Fibroblast of pulmonary artery (primary cell): Measurements from ENCODE around the gene DPYD.

ENCODE experiments used
- DNase-seq: peaks from one replicate; pipeline ENCODE4 v3.0.0-alpha.2; 2010; ENCODE audit warnings: low read depth
- H3K4me3 ChIP-seq: replicated peaks from 2 replicates; pipeline ENCODE4 v1.5.1; 2011; ENCODE audit warnings: low read depth, mild to moderate bottlenecking, control low read depth, low read length, moderate library complexity
- CTCF ChIP-seq: IDR thresholded peaks from 2 replicates; pipeline ENCODE4 v1.5.1; 2011; ENCODE audit warnings: mild to moderate bottlenecking, control low read depth, low read length, inconsistent platforms; ENCODE audit errors: missing control alignments

DPYD gene

GRCh38 chr1:97174039-97174704, 746.7 kb downstream of the DPYD start:
- peak; percentile 7 for DNase-seq
- no peak overlapping the region for H3K4me3 ChIP-seq
- TF ChIP-seq CTCF = no peak

- no peak for TF ChIP-seq CTCF
- DNase-seq = no peak
- no peak overlapping the region for H3K4me3 ChIP-seq
Observed at GRCh38 chr1:97170300-97170699, 750.5 kb downstream of the DPYD start.

- DNase-seq = no peak
- no peak for TF ChIP-seq CTCF
- H3K4me3 ChIP-seq = no peak overlapping the region
Observed at GRCh38 chr1:97168056-97168455, 752.8 kb downstream of the DPYD start.

DNA sequence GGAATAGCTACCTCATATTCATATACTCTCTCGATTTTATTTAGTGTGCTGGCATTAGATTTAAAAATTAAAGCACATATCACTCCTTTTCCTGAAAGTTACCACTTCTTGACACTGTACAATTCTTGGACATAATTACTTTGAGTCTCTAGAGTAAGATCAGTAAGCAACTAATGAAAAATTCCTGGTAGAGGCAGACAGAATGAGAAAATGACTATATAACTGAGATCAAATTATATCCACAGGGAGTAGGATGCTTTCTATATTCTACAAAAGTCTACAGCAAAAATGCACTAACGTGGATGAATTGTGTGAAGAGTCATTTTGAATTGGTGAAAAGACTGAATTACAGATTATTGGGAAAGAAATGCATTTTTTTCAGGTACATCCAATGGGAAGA, 753.6 kb downstream of the DPYD start:
- no peak overlapping the region for H3K4me3 ChIP-seq
- no peak for TF ChIP-seq CTCF
- DNase-seq = no peak

DNA sequence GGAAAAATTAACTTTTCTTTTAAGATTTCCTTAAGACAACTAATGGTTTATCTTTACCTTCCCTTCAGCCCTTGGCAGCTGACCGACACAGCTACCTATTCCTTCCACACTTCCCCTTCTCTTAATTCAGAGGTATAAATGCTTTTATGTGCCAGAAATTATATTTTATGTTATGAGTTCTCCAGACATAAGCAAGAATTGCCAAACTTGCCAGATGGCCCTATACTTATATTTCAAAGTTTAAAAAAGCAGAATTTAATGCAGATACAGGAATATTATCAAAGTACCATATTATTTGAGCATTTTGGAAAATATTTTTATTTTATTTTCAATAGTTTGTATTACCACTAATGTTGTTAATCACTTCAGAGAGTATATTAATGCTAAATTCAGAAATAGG, 754.2 kb downstream of the DPYD start:
- H3K4me3 ChIP-seq = no peak overlapping the region
- no peak for TF ChIP-seq CTCF

DNA sequence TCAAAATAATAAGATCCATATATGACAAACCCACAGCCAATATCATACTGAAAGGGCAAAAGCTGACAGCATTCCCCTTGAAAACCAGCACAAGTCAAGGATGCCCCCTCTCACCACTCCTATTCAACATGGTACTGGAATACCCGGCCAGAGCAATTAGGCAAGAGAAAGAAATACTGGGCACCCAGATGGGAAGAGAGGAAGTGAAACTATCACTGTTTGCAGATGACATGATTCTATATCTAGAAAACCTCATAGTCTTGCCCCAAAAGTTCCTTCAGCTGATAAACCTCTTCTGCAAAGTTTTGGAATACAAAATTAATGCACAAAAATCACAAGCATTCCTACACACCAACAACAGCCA, 756.6 kb downstream of the DPYD start:
- DNase-seq = no peak
- no peak overlapping the region for H3K4me3 ChIP-seq
- TF ChIP-seq CTCF = no peak

More for the DNA sequence above, 754.2 kb downstream of the DPYD start:
- no peak for DNase-seq

DNA sequence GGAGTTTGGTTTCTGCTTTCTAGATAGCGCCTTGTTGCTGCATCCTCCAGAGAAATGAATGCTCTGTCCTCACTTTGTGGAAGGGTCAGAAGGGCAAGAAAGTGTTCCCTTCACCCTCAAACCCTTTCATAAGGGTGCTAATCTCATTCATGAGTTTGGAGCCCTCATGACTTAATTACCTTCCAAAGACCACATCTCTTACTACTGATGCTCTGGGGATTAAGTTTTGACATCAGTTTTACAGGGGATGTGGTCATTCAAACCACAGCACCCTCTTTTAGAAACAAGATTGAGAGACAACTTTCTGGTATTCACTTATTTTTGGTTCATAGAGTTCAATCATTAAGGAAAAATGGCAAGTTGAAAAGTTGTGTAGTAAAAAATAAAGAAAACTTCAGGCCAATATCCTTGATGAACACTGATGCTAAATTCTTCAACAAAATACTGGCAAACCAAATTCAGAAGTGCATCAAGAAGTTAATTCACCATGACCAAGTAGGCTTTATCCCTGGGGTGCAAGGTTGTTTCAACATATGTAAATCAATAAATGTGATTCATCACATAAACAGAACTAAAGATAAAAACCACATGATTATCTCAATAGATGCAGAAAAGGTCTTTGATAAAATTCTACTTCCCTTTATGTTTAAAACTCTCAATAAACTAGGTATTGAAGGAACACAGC, 757.1 kb downstream of the DPYD start:
- DNase-seq = no peak
- H3K4me3 ChIP-seq = no peak overlapping the region
- no peak for TF ChIP-seq CTCF
